DOHH2 (cell line): Measurements from ENCODE around the gene TMEM176A.

Source experiments
- H3F3A ChIP-seq: fragments of 200-600 bp; sonication (generic), shearing (Covaris generic); 2 replicates; pipeline ENCODE4 v1.6.0; 2016; ENCODE audit warnings: antibody characterized with exemption, mild to moderate bottlenecking; ENCODE audit not compliant: control insufficient read depth, insufficient read depth
- H3K27ac ChIP-seq: fragments of 200-600 bp; sonication (generic); 2 replicates; pipeline ENCODE4 v1.5.1; 2014; ENCODE audit warnings: low read depth, mild to moderate bottlenecking, low read length, moderate library complexity
- H3K27me3 ChIP-seq: fragments of 200-600 bp; sonication (generic); 2 replicates; pipeline ENCODE4 v1.6.1; 2014; ENCODE audit warnings: mild to moderate bottlenecking, low read length, mixed read lengths; ENCODE audit not compliant: control insufficient read depth
- H3K36me3 ChIP-seq: fragments of 200-600 bp; sonication (generic); 2 replicates; pipeline ENCODE4 v1.6.1; 2014; ENCODE audit warnings: mild to moderate bottlenecking, low read length, moderate library complexity, mixed read lengths; ENCODE audit not compliant: control insufficient read depth
- H3K4me1 ChIP-seq: fragments of 200-600 bp; sonication (generic); 2 replicates; pipeline ENCODE4 v1.6.1; 2014; ENCODE audit warnings: mild to moderate bottlenecking, low read length, mixed read lengths; ENCODE audit not compliant: control insufficient read depth
- H3K4me2 ChIP-seq: fragments of 200-600 bp; sonication (generic); 2 replicates; pipeline ENCODE4 v1.6.0; 2014; ENCODE audit warnings: mild to moderate bottlenecking, low read length, moderate library complexity
- H3K4me3 ChIP-seq: fragments of 200-600 bp; sonication (generic); 2 replicates; pipeline ENCODE4 v1.5.1; 2014; ENCODE audit warnings: mild to moderate bottlenecking, low read length, mixed read lengths
- H3K79me2 ChIP-seq: fragments of 200-600 bp; sonication (generic); 2 replicates; pipeline ENCODE4 v1.6.1; 2014; ENCODE audit warnings: mild to moderate bottlenecking, low read length, mixed read lengths; ENCODE audit not compliant: control insufficient read depth
- H3K9me2 ChIP-seq: fragments of 200-600 bp; sonication (generic); replicated peaks from 2 replicates; pipeline ENCODE4 v1.6.1; 2014; ENCODE audit warnings: mild to moderate bottlenecking, low read length, mixed read lengths; ENCODE audit not compliant: control insufficient read depth
- H3K9me3 ChIP-seq: fragments of 200-600 bp; sonication (generic); 2 replicates; pipeline ENCODE4 v1.6.1; 2014; ENCODE audit warnings: antibody characterized with exemption, low read length, mixed read lengths; ENCODE audit not compliant: control insufficient read depth, insufficient read depth
- H4K20me1 ChIP-seq: fragments of 200-600 bp; sonication (generic); 2 replicates; pipeline ENCODE4 v1.6.0; 2014; ENCODE audit warnings: low read depth, mild to moderate bottlenecking, antibody characterized with exemption, low read length, moderate library complexity; ENCODE audit not compliant: control insufficient read depth, insufficient read depth
- EZH2phosphoT487 ChIP-seq: fragments of 200-600 bp; sonication (generic); IDR thresholded peaks from 2 replicates; pipeline ENCODE4 v1.6.1; 2017; ENCODE audit warnings: borderline replicate concordance, mild to moderate bottlenecking, antibody characterized with exemption, low read length, moderate library complexity, mixed read lengths
- TF ChIP-seq, protein P1 (sequence below): fragments of 200-600 bp; sonication (generic); IDR thresholded peaks from one replicate; pipeline ENCODE4 v1.5.1; 2014; ENCODE audit warnings: antibody characterized with exemption, mild to moderate bottlenecking, low read depth, low read length; ENCODE audit not compliant: poor library complexity, severe bottlenecking

TMEM176A gene

GRCh38 chr7:150852371-150852905 is 51.9 kb downstream of the TMEM176A start, which contains the start of gene AOC1:
Gene AOC1, plus strand, starts transcription at chr7:150852517. Its CDS starts 3,954 bp downstream, at chr7:150856471.
- H3F3A ChIP-seq, result no peaks in the 10 kb centered on the region
- H3K4me3 ChIP-seq, result no peak within 1 kb of the TSS
- no peak within 1 kb of the TSS for H3K27ac ChIP-seq
- no peak within 1 kb of the TSS for H3K4me2 ChIP-seq
- H3K9me3 ChIP-seq, result no peaks in the 10 kb centered on the region
- no peaks in the 10 kb centered on the region for H4K20me1 ChIP-seq
- H3K79me2 ChIP-seq, result no peaks in the 10 kb centered on the region
- H3K4me1 ChIP-seq, result no peaks in the 10 kb centered on the region
- H3K9me2 ChIP-seq, result no peaks in the 10 kb centered on the region
- TF ChIP-seq, protein P1, sequence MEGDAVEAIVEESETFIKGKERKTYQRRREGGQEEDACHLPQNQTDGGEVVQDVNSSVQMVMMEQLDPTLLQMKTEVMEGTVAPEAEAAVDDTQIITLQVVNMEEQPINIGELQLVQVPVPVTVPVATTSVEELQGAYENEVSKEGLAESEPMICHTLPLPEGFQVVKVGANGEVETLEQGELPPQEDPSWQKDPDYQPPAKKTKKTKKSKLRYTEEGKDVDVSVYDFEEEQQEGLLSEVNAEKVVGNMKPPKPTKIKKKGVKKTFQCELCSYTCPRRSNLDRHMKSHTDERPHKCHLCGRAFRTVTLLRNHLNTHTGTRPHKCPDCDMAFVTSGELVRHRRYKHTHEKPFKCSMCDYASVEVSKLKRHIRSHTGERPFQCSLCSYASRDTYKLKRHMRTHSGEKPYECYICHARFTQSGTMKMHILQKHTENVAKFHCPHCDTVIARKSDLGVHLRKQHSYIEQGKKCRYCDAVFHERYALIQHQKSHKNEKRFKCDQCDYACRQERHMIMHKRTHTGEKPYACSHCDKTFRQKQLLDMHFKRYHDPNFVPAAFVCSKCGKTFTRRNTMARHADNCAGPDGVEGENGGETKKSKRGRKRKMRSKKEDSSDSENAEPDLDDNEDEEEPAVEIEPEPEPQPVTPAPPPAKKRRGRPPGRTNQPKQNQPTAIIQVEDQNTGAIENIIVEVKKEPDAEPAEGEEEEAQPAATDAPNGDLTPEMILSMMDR, result no peak
- TF ChIP-seq EZH2phosphoT487, result no peak
- no peaks in the 10 kb centered on the region for H3K36me3 ChIP-seq
- H3K27me3 ChIP-seq, result peaks cover 9% of the 10 kb centered on the region; the same call in 1 of the 2 replicates

DNA sequence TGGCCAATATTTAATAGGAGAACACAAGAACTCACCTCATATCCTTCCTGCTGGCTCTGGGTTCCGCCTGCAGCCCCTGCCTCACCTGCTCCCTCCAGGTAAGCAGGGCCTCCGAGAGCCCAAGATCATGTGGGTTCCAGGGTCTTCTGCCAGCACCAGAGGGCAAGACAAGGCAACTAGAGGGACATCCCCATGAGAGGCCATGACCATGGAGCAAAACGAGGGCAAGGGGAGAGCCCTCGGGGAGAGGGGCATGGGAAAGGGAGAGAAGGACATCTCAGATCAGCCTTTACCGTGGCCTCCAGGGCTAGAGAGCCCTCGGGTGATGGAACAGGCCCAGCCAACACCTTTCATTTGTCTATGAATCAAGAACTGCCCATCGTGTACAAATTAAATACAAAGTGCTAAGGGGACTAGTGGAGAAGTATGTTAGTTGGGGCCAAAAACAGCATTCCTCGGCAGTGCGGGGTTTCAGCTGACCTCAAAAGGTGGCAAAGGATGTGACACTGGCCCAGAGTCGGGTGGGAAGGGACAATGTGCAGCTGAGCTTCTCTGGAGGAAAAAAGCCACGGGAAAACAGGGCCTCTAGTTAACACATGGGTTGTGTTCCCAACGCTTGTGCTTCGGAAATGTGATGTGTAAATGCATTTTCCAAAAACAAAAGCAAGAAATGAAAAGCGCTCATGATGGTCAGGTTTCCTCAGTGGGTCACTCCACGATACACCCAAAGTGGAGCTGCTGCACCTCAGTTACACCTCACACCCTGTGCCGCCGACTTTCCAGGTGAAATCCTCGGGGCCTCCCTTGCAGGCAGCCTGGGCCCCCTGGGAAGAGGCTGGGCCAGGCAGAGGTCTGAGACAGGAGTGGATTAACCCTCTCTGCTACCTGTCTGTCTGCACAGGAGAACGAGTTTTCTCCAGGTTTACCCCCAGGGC is 53.8 kb downstream of the TMEM176A start:
- Histone ChIP-seq H3K9me3 (no peaks in the 10 kb centered on the region), H4K20me1 (no peaks in the 10 kb centered on the region), H3K4me2 (no peak overlapping the region), H3K9me2 (no peaks in the 10 kb centered on the region), H3K4me1 (no peaks in the 10 kb centered on the region), H3K27me3 (peaks cover 9% of the 10 kb centered on the region; the same call in 1 of the 2 replicates), H3K79me2 (no peaks in the 10 kb centered on the region), H3K4me3 (no peak overlapping the region), H3K36me3 (no peaks in the 10 kb centered on the region), H3F3A (no peaks in the 10 kb centered on the region), H3K27ac (no peak overlapping the region)
- no peak for TF ChIP-seq EZH2phosphoT487
- TF ChIP-seq, protein P1, result no peak
